AG09319 (cell line): ENCODE results near the gene PAX4.

ENCODE experiments used
- DNase-seq: peaks from one replicate; pipeline ENCODE4 v3.0.0-alpha.2; 2010; ENCODE audit warnings: low read depth; ENCODE audit errors: extremely low read depth
- TF ChIP-seq, protein P1 (sequence below): IDR thresholded peaks from 2 replicates; pipeline ENCODE4 v1.5.1; 2011; ENCODE audit warnings: low read depth, mild to moderate bottlenecking, inconsistent platforms, low read length, moderate library complexity

Gene PAX4

DNA sequence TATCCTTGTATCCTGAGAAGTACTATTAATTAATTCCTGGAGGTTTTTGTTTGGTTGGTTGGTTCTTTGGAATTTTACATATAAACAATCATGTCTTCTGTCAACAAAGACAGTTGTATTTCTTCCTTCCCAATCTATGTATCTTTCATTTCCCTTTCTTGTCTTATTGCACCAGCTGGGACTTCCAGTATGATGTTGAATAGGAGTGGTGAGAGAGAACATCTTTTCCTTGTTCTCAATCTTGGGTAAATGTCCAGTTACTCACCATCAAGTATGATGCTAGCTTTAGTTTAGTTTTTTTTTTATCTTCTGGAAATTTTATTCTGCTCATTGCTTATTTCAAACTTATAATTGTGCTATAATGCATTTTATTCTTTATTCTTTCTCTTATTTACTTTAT is 7.4 kb upstream of the PAX4 start:
- TF ChIP-seq, protein P1, sequence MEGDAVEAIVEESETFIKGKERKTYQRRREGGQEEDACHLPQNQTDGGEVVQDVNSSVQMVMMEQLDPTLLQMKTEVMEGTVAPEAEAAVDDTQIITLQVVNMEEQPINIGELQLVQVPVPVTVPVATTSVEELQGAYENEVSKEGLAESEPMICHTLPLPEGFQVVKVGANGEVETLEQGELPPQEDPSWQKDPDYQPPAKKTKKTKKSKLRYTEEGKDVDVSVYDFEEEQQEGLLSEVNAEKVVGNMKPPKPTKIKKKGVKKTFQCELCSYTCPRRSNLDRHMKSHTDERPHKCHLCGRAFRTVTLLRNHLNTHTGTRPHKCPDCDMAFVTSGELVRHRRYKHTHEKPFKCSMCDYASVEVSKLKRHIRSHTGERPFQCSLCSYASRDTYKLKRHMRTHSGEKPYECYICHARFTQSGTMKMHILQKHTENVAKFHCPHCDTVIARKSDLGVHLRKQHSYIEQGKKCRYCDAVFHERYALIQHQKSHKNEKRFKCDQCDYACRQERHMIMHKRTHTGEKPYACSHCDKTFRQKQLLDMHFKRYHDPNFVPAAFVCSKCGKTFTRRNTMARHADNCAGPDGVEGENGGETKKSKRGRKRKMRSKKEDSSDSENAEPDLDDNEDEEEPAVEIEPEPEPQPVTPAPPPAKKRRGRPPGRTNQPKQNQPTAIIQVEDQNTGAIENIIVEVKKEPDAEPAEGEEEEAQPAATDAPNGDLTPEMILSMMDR = no peak
- no peak for DNase-seq

DNA sequence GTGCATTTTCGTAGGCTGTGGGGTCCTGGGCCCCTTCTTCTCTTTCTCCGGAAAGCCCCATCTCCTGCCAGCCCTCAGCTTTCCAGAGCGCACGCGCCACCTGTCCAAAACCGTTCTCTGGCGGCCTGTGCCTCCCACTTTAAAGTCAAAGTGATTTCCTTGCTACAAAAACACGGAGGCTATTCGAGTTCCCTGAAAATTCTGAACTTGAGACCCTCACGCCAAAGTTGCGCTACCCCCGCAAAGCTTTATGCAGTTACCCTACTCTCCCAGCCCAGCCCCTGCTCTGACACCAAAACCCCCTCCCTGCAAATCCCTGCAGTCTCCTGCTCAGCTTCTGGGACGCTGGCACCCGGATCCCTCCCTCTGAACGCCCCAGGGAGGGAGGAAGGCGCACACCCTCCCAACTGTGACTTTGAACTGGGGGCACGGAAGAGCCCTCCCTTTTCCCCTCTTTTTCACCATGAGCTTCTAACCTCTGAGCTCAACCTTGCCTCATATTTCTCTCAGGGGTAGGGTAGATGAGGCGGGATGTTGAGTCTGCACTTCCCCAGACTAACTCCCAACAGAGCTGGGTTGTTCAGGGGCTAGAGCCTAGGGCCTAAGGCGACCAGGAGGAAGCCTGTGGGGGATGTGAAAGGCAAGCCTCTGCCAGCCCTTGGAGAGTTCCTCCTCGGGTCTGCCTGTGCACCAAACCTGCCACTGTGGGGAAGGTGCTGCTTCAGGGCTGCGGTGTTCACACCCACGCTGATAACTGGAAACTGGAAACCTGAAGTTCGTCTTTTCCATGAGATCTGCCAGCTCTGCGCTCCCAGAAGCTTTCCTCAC is 2.7 kb upstream of the PAX4 start:
- TF ChIP-seq, protein P1 = no peak
- DNase-seq = no peak

DNA sequence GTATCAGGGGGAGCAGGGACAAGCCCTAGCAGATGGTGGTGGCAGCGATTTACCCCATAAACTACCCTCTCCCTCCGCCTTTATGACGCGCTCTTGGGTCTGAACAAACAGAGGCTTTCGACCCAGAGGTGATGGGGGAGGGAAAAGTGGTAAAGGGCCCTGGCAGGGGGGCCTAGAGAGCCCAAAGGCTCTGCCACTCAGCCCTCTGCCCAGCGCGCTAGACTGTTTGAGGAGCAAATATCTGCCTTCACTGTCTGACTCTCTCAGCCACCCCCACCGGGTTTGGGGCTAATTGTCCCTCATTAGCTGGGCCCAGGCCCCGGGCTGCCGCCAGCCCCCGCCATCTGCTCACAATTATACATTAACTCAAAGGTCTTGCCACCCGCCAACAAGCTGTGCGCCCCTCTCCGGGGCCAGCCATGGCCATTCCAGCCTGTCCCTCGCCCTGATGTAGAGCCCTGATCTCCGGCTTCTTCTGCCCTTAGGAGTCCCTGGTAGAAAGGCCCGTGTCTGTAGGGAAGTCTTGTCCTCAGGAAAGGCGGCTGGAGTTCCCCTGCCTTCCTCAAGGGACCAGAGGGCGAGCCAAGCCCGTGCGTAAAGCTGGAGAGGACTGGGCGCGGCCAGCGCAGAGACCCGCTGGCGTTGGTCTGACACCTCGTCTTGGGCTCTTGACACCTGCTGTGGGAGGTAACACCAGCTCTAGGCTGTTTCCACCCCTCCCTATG is 1.9 kb upstream of the PAX4 start:
- TF ChIP-seq, protein P1 = no peak
- no peak for DNase-seq

DNA sequence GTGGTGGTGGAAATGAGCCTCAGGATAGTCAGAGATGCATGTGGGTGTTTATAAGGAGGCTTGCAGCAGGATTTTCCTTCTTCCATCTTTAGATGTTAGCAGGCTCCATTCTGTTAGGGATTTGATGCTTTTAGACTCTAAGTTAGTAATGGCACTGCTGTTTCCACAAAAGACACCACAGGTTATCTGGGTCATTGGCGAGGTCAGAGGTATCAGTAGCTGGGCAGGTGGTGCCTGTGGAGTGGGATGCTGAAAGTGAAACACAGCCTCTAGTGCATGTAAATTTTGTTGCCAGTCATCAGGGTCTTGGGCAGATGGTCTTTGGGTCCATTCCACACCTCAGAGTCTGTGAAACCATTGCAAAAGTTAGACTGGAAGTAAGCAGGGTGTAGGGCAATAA is 833 bp upstream of the PAX4 start:
- TF ChIP-seq, protein P1 = no peak

DNA sequence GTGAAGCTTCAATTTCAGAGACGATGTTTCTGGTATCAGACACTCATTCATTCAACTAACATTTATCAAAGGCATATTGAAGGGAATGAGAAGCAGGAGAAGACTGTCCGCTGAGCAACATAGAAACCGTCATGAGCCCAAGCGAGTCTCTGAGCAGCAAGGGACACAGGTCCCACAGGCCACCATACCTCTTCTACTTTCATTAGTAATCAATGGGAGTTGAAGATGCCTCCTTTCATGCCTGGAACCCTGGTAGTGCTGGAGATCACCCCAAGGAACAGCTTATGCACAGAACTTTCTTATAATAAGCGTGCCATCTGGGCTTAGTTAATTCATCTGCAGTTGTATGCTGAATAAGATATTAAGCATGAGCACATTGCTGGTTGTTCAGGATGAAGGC is 1.2 kb downstream of the PAX4 start:
- TF ChIP-seq, protein P1 = no peak
- no peak for DNase-seq

More for the DNA sequence above, 833 bp upstream of the PAX4 start:
- DNase-seq = no peak

DNA sequence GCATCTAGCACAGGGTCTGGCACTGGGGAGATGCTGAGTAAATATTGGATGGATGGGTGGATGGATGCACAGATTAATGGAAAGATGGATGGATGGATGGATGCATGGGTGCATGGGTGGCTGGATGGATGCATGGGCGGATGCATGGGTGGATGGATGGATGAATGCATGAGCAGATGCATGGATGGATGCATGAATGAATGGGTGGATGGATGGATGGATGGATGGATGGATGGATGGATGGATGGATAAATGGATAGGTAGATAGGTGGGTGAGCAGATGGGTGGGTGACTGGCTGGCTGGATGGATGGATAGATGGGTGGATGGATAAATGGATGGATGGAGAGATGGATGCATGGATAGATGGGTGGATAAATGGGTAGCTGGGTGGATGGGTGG is 5.7 kb downstream of the PAX4 start:
- TF ChIP-seq, protein P1 = no peak
- no peak for DNase-seq

DNA sequence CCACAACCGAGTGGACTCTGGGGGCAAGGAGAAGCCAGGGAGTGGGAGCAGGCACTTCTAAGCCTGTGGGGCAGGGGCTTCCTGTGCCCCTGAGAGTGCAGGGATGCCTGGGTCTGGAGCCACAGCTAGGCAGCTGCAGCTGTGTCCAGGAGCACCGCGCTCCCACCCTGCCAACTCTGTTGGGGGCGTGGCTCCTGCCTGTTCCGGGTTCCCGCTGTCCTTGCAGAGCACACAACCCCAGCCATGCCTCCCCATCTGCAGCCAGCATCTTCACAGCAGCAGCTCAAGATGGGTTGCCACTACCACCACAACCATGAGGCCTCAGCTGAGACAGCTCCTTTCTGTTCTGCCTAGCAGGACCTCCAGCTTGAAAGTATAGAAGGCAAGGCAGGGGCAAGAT is 8.6 kb downstream of the PAX4 start:
- TF ChIP-seq, protein P1 = no peak
- DNase-seq = no peak
